ENCODE data around the gene SCFD2.

DNA sequence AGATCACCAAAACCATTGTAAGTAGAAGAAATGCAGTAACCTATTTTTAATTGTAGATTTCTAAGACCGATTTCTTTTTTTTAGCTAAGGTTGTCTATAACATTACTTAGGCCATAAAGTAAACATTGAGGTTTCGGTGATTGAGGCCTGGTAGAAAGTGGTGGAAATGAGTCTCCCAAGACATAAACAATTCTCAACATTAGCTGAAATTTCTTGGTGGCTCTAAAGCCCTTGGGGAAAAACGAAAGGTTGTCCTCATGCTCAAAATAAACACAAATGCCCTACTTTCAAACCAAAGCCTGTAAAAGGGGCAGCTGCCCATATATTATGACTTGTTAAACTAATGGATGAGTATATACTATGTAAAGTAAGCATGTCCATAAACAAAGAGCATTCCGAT is 98.8 kb downstream of the SCFD2 start:
- TF ChIP-seq, protein P1, sequence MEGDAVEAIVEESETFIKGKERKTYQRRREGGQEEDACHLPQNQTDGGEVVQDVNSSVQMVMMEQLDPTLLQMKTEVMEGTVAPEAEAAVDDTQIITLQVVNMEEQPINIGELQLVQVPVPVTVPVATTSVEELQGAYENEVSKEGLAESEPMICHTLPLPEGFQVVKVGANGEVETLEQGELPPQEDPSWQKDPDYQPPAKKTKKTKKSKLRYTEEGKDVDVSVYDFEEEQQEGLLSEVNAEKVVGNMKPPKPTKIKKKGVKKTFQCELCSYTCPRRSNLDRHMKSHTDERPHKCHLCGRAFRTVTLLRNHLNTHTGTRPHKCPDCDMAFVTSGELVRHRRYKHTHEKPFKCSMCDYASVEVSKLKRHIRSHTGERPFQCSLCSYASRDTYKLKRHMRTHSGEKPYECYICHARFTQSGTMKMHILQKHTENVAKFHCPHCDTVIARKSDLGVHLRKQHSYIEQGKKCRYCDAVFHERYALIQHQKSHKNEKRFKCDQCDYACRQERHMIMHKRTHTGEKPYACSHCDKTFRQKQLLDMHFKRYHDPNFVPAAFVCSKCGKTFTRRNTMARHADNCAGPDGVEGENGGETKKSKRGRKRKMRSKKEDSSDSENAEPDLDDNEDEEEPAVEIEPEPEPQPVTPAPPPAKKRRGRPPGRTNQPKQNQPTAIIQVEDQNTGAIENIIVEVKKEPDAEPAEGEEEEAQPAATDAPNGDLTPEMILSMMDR (IDR thresholded peaks at IDR 0.05; ENCODE audit: insufficient read depth, low read depth, low read length), result no peak
- no peak for TF ChIP-seq EZH2 (IDR thresholded peaks at IDR 0.05; ENCODE audit: insufficient read depth, low read length)

Measured in astrocyte (in vitro differentiated cells and primary cell).